Suppressor macrophage treated with lipopolysaccharide for 4 hours (primary cell): Measurements from ENCODE around the gene RPS19.

Experiments
- DNase-seq: peaks from one replicate; pipeline ENCODE4 v3.0.0-alpha.2; 2020

Gene RPS19

GRCh38 chr19:41879670-41880328 is 19.7 kb downstream of the RPS19 start:
- no peak for DNase-seq

GRCh38 chr19:41880329-41880708 is 20.3 kb downstream of the RPS19 start:
- DNase-seq: no peak

GRCh38 chr19:41882568-41883462 is 22.8 kb downstream of the RPS19 start, which contains the start of gene ARHGEF1:
TSS of gene ARHGEF1 (plus strand) at chr19:41883184. CDS start at chr19:41888083, 4,899 bp downstream.
- DNase-seq: peak; percentile 52

- DNase-seq: no peak
These were observed 23.4 kb downstream of the RPS19 start for GRCh38 chr19:41883463-41883820.

GRCh38 chr19:41883821-41884733 is 24.0 kb downstream of the RPS19 start:
- DNase-seq: peak; percentile 98

GRCh38 chr19:41886761-41887710 is 27.0 kb downstream of the RPS19 start:
- no peak for DNase-seq

- no peak for DNase-seq
These were observed 27.8 kb downstream of the RPS19 start for GRCh38 chr19:41887711-41888382.

GRCh38 chr19:41888926-41889325 is 28.9 kb downstream of the RPS19 start:
- no peak for DNase-seq

GRCh38 chr19:41889896-41890295 is 29.8 kb downstream of the RPS19 start:
- no peak for DNase-seq

GRCh38 chr19:41890936-41891335 is 30.9 kb downstream of the RPS19 start:
- no peak for DNase-seq

GRCh38 chr19:41892173-41892902 is 32.3 kb downstream of the RPS19 start:
- no peak for DNase-seq

- DNase-seq: no peak
These were observed 33.8 kb downstream of the RPS19 start for GRCh38 chr19:41893899-41894298.

- DNase-seq: no peak
These were observed 34.3 kb downstream of the RPS19 start for GRCh38 chr19:41894350-41894749.

- no peak for DNase-seq
These were observed 35.9 kb downstream of the RPS19 start for GRCh38 chr19:41895745-41896580.

GRCh38 chr19:41896581-41896942 is 36.5 kb downstream of the RPS19 start:
- no peak for DNase-seq

- DNase-seq: no peak
These were observed 37.1 kb downstream of the RPS19 start for GRCh38 chr19:41897181-41897580.

- DNase-seq: no peak
These were observed 37.8 kb downstream of the RPS19 start for GRCh38 chr19:41897820-41898219.

GRCh38 chr19:41898235-41898634 is 38.2 kb downstream of the RPS19 start:
- no peak for DNase-seq

- DNase-seq: no peak
These were observed 41.8 kb downstream of the RPS19 start for GRCh38 chr19:41901707-41902360.
